VCaP (cell line): ENCODE results near the gene CELF5.

ENCODE experiments used
- H3K27ac ChIP-seq: fragments of 450-650 bp; 2 replicates; pipeline ENCODE4 v1.5.1; 2017
- TF ChIP-seq, protein P1 (sequence below): fragments of 450-650 bp; conservative IDR thresholded peaks from 2 replicates; pipeline ENCODE4 v1.5.1; 2017; ENCODE audit warnings: mild to moderate bottlenecking, moderate library complexity

The CELF5 gene

DNA sequence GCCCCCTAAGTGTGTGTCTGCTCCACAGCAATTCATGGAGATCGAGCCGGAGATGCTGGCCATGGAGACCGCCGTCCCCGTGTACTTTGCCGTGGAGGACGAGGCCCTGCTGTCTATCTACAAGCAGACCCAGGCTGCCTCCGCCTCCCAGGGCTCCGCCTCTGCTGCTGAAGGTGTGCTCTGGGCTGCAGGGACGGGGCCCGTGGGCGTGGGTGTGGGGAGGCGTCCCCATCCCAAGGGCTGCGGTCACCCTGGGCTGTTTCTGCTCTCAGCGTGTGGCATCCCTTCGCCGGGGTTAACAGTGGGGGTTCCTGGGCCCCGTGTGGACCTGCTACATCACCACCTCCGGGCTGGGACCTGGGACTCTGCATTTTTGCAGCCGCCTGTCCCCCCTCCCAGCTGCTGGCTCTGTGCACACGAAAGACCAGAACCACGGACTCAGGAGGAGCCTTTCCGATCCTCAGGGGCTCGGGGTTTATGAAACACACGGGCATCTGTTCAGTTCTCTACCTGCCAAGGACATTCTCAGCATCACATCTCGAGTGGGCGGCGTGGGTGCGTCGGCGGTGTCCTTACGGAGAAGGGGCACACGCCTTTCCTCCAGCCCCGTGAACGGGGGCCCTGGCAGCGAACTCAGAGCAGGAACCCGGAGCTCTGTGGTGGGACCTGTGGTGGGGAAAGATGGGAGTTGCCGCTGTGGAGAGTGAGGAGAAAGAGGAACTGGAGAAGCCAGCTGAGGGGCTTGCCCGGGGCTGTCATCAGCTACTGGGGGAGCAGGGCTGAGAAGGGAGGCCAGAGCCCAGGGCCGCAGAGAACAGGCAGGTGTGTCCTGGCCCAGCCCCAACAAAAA, 31.0 kb upstream of the CELF5 start:
- H3K27ac ChIP-seq, result no peak overlapping the region

DNA sequence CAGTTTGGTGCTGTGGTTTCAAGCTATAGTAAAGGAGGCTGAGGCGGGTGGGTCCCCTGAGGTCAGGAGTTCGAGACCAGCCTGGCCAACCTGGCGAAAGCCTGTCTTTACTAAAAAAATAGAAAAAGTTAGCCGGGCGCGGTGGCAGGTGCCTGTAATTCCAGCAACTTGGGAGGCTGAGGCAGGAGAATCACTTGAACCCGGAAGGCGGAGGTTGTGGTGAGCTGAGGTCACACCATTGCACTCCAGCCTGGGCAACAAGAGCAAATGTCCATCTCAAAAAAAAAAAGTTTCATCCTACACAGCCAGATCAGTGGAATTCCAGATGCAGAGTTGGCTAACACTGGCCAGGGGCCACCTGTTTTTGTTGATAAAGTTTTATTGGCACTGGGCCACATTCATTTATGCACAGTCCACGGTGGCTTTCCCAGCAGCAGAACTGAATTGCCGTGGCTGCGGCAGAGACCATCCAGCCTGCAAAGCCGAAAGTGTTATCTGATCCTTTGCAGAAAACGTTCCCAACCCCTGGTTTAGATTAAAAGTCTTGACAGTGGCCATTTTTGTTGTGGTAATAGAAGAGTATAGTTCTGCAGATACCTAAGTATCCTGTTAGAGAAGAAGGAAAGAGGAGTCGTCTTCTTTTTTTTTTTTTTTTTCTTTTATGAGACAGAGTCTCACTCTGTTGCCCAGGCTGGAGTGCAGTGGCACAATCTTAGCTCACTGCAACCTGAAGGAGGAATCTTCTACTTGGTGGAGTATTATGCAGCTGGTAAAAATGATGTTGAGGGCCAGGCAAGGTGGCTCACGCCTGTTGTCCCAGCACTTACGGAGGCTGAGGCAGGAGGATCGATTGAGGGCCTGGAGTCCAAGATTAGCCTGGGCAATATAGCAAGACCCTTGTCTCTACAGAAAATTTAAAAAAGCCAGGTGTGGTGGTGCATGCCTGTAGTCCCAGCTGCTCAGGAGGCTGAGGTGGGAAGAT, 30.1 kb upstream of the CELF5 start:
- TF ChIP-seq, protein P1, sequence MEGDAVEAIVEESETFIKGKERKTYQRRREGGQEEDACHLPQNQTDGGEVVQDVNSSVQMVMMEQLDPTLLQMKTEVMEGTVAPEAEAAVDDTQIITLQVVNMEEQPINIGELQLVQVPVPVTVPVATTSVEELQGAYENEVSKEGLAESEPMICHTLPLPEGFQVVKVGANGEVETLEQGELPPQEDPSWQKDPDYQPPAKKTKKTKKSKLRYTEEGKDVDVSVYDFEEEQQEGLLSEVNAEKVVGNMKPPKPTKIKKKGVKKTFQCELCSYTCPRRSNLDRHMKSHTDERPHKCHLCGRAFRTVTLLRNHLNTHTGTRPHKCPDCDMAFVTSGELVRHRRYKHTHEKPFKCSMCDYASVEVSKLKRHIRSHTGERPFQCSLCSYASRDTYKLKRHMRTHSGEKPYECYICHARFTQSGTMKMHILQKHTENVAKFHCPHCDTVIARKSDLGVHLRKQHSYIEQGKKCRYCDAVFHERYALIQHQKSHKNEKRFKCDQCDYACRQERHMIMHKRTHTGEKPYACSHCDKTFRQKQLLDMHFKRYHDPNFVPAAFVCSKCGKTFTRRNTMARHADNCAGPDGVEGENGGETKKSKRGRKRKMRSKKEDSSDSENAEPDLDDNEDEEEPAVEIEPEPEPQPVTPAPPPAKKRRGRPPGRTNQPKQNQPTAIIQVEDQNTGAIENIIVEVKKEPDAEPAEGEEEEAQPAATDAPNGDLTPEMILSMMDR, result no peak
- no peak overlapping the region for H3K27ac ChIP-seq

More for the DNA sequence above, 31.0 kb upstream of the CELF5 start:
- TF ChIP-seq, protein P1, result no peak

DNA sequence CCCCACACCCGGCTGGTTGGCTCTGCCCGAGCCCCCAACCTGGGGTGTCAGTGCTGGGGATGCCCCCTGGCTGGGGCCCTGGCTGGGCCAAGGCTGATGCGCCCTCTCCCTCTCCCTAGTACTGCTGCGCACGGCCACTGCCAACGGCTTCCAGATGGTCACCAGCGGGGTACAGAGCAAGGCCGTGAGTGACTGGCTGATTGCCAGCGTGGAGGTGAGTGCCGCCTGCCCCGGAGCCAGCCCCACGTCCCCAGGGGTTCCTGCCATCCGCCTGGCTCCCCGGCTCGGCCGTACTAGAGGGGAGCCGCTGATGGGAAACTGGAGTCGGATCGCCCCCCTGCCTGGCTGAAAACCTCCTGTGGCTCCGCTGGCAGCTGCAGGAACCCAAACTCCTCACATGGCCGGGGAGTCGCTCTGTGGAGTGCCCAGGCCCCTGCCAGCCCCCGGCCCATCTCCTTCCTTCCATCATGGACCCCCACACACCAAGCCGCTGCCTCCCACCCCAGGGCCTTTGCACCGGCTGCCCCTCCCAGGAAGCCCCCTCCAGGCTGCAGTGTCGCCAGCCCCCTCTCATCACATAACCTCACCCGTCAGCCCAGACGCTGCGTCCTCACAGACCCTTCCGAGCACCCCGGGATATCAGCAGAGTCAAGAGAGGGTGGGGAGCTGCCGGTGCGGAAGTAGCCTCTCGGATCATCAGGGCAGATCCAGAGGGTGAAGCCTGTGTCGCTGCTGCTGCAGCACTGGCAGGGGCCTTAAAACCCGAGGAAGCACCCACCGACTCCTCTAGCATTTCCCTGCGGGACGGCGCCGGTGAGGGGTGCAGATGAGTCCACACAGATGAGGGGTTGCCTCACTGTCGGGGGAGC, 28.2 kb upstream of the CELF5 start:
- no peak overlapping the region for H3K27ac ChIP-seq
- TF ChIP-seq, protein P1, result no peak

DNA sequence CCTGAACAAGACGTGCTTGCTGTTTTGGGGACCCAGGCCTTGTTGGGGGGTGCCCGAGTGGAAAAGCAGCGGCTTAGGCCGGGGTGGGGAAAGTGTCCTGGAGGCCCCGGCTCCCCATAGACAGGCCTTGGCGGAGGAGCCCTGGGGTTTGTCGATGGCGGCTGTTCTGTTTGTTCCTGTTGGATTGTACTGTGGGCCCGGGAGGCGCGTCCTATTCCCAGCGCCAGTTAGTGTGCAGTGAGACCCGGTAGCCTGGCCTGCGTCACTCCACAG, 27.6 kb upstream of the CELF5 start:
- TF ChIP-seq, protein P1, result no peak

DNA sequence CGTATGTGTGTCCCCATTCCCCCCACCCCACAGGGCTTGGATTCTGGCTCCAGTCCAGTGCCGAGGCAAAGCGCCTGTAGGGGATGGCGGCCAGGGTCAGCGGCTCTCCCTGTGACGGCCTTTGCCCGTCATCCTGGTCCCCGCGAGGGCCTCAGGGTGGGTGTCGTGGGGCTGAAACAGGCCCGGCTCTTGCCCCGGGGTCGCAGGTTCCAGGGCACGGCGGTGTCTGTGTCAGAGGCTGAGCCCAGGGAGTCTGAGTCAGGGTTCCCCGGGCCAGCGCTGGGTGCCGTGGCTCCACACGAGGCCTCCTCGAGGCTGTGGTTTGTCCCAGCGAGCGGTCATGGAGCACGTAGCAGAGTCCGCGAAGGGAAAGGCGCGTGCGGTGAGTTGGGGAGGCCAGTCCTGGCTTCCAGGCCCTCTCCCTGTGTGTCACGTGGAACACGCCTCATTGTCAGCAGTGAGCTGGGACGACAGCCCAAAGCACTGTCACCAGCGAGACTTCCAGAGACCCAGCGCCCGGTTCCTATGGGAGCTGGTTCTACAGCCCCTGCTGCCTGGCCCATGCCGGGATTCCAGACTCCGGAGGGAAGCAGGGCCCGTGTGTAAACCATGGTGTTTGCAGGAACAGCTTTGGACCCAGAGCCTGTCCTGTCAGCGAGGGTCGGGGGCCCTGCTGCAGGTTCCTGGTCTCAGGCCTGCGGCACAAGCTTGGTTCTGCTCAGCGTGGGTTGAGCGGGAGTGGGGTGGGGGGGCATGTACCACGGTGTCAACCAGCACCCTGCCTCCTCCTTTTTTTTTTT, 25.4 kb upstream of the CELF5 start:
- TF ChIP-seq, protein P1, result no peak
- no peak overlapping the region for H3K27ac ChIP-seq

More for the DNA sequence above, 27.6 kb upstream of the CELF5 start:
- no peak overlapping the region for H3K27ac ChIP-seq

DNA sequence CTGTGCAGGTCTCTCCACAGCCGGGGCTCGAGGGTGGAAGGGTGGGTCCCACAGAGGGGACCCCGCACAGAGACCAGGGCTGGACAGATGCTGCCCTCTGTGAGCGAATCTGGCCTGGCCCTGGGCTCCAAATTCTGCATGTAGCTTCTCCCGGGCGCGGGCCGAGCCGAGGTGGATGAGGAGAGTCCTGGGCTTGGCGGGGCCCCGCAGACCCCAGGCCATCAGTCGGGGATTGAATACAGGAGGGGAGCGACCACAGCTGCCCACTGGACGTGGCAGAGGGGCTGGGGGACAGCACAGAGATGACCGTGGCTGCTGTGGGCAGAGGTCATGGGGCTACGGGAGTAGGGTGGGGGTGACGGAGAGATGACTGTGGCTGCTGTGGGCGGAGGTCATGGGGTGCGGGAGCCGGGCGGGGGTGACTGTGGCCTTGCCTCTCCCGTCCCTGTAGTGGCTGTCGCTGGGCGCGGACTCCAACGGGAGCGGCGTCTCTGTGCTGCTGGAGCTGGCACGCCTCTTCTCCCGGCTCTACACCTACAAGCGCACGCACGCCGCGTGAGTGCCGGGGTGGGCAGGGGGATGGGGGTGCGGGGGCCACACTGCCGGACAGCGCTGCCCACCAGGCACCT, 23.3 kb upstream of the CELF5 start:
- H3K27ac ChIP-seq, result no peak overlapping the region
- TF ChIP-seq, protein P1, result no peak
